H54 (cell line): ENCODE results near the gene KIF5A.

Source experiments
- DNase-seq: peaks from one replicate; pipeline ENCODE4 v3.0.0; 2011; ENCODE audit warnings: low spot score, mixed read lengths; ENCODE audit not compliant: insufficient read length
- FAIRE-seq: peaks from 3 replicates; lab custom pipeline; 2011; peaks lifted over from hg19 to GRCh38; lab: Jason Lieb, UNC
- POLR2A ChIP-seq: IDR thresholded peaks from 2 replicates; pipeline ENCODE4 v1.6.1; 2011; ENCODE audit warnings: low read depth, mild to moderate bottlenecking, low read length

KIF5A gene

DNA sequence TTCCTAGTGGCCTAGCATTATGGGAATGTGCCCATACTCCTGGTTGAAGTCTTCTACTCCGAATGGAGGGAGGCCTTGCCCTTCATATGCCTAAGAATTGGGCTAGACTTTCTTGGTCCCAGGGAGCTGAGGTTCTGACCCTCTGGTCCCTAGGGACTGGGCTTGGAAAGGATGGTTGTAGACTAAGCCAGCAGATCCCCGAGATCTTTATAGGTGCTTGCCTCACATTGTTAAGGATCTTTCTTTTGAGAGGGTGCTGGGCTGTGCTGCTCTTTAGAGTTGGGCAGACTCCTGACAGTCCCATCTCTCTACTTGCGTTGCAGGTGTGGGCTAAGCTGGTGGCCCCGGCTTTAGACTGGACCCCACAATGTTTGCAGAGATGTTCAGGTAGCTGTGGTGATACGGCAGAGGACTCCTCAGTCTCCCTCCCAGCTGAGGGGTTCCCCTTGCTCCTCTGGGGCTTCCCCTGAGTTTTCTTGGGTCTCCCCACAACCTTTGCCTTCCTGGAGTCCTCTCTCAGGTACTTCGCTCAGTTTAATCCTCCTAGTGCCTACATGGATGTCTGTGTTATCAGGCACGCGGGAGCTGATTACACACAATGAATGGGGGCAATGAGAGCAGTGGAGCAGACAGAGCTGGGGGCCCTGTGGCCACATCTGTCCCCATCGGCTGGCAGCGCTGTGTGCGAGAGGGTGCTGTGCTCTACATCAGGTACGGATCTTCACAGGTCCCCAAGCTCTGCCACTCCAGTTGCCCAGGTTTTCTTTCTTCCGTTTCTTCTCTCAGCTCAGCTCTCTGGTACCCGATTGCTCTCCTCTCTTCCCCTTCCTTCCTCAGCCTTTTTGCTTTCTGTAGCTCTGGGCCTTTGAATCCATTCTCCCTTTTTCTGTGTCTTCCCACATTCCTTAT is 25.9 kb upstream of the KIF5A start:
- DNase-seq (no peak), FAIRE-seq (no peak)
- TF ChIP-seq POLR2A: no peak

GRCh38 chr12:57524814-57525614 is 24.8 kb upstream of the KIF5A start:
- DNase-seq (no peak), FAIRE-seq (no peak)
- no peak for TF ChIP-seq POLR2A

- no peak for TF ChIP-seq POLR2A
- DNase-seq (no peak), FAIRE-seq (no peak)
These were observed 24.0 kb upstream of the KIF5A start for GRCh38 chr12:57525615-57526383.

GRCh38 chr12:57526477-57527126 is 23.2 kb upstream of the KIF5A start:
- DNase-seq (no peak), FAIRE-seq (no peak)
- no peak for TF ChIP-seq POLR2A

- TF ChIP-seq POLR2A: no peak
- no peak for DNase-seq
- no peak for FAIRE-seq
These were observed 22.7 kb upstream of the KIF5A start for GRCh38 chr12:57527184-57527583.

DNA sequence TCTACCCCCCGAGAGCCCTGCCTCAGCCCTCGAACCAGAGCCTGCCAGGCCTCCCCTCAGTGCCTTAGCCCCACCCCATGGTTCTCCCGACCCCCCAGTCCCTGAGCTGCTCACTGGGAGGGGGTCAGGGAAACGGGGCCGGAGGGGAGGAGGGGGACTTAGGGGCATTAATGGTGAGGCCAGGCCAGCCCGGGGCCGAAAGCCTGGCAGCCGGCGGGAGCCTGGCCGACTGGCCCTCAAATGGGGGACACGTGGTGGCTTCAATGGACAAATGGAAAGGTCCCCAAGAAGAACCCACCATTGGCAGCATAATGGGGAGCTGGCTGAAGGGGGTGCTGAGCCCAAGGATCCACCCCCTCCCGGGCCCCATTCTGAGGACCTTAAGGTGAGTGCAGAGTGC is 21.7 kb upstream of the KIF5A start:
- FAIRE-seq (no peak), DNase-seq (no peak)
- no peak for TF ChIP-seq POLR2A

DNA sequence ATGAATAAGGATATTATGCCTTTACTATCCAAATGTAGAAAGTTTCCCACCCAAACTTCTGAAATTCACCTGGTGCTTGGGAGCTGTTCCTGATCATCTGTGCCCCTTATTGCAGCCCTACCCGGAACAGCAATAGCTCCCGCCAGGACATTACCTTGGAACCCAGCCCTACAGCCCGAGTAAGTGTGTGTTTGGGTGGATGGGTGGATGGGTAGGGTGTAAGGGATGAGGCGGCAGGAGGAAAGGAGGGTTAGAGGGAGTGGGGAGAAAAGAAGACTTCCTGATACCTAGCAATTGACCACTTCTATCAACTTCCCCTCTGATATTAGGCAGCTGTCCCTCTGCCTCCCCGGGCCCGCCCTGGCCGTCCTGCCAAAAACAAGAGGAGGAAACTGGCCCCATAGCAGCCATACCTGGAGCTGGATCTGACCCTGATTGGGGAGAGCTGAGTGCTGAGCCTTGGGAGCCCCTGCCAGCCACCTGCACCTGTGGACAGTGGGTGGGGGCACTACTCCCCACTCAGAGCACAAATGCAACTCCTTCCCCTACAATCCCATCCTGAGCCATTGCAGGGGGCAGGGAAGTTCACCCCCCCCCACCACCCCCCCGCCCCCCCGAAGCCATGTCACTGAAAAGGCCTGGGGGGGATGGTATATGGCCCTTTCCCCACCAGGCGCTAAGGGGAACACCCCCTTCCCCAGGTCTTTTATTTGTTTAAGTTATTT is 20.9 kb upstream of the KIF5A start:
- TF ChIP-seq POLR2A: no peak
- no peak for FAIRE-seq
- no peak for DNase-seq

- FAIRE-seq: no peak
- no peak for DNase-seq
- TF ChIP-seq POLR2A: no peak
These were observed 20.0 kb upstream of the KIF5A start for GRCh38 chr12:57529831-57530230.

DNA sequence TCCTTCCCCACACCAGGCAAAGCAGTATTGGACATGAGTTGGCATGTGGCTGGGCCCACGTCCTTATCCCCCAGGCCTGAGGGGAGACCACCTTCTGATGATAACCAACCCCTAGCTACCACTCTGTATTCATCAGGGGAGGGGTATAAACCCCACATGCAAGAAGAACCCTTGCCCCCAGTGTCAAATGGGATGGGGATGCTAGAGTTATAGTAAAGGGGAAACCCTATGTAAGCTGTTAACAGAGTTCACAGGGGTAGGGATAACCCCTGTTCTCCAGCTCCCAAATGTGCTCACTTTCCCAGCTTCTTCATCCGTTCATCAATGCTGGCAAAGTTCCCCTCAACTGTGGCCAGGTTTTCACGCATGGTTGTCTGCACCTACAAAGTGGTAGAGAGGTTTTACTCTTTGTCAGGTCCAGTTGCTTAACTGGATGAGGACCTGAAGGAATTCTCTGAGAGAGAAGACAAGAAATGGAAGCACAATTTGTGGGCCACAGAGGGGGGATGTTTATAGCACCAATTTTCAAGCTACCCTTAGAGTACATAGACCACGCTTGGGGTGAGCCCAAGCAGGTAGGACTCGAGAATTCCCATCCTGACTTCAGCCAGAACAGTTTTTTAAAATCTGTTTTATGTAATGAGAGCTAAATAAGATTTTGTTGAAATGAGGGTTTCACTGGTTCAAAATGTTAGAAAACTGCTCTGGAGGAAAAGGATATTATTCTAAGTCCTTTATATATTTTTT is 19.3 kb upstream of the KIF5A start:
- FAIRE-seq (no peak), DNase-seq (no peak)
- TF ChIP-seq POLR2A: no peak

GRCh38 chr12:57531836-57532235 is 18.0 kb upstream of the KIF5A start:
- no peak for DNase-seq
- FAIRE-seq: no peak
- no peak for TF ChIP-seq POLR2A

DNA sequence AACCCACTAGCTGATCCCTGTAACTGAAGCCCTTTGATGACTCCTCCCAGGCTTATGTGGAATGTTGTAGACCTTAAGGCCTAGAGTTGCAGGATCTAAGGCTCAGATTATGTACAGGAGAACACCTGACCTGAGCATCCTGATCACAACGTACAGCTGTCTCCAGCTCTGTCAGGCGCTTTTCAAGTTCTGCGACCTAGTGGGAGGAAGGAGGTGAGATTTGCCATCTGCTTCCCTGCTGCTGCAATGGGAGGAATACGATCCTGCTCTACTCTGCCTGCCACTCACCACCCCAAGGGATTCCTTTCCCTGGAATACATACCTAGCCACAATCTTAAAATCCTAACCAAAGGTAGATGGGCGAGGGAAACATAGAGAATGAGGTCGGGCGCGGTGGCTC is 16.7 kb upstream of the KIF5A start:
- TF ChIP-seq POLR2A: no peak
- FAIRE-seq (no peak), DNase-seq (no peak)

- no peak for DNase-seq
- no peak for FAIRE-seq
- no peak for TF ChIP-seq POLR2A
These were observed 15.6 kb upstream of the KIF5A start for GRCh38 chr12:57534250-57534649.
